Occipital lobe (tissue), 2 donors: Measurements from ENCODE around the gene GRP. TPM values are rescaled to one million over a fixed set of nuclear protein-coding genes. Genes with fewer than 3 reads are reported as not detected.

Experiments used
- DNase-seq: peaks from one replicate; lab custom pipeline; 2025; lab: John Stamatoyannopoulos, UW
- total RNA-seq: library from RNA; depleted of rRNA; stranded (reverse); fragments of >200 nt; gene quantifications from one replicate; pipeline ENCODE4 v1.2.3, GENCODE V29; 2014

Gene GRP
- total RNA-seq, 1 donor from 2014 or later, result 9.4 TPM

GRCh38 chr18:59267503-59268126, 47.7 kb downstream of the GRP start:
- no peak for DNase-seq

DNA sequence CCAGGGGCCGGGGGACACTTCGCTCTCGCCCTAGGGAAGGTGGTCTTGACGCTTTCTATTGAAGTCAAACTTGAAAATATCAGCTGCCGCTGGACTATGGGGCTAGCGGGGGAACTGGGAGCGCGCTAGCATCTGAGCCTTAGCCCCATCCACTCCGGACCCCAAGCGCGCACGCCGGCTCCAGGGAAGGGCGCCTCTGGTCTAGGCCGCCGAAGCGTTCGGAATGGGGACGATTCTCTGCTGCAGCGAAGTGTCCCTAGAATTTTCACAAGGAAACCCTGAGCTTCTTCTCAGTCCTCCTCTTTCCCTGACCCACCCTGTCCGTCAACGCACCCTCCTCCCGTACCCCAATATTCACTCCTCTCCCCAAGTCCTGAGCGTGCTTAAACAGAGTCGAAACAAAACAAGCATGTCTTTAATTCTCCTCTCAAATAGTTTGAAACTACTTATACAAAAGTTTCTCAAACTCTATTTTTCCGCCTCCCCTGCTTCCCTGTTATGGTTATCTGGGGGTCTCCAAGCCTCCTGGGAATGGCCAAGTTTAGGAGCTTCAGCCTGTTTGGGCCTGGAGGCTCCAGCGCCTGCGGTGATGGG, 48.3 kb downstream of the GRP start:
- DNase-seq, result no peak

GRCh38 chr18:59268721-59269562, 49.0 kb downstream of the GRP start:
- DNase-seq, result no peak

- no peak for DNase-seq
Observed at GRCh38 chr18:59269563-59270119, 49.7 kb downstream of the GRP start.

DNA sequence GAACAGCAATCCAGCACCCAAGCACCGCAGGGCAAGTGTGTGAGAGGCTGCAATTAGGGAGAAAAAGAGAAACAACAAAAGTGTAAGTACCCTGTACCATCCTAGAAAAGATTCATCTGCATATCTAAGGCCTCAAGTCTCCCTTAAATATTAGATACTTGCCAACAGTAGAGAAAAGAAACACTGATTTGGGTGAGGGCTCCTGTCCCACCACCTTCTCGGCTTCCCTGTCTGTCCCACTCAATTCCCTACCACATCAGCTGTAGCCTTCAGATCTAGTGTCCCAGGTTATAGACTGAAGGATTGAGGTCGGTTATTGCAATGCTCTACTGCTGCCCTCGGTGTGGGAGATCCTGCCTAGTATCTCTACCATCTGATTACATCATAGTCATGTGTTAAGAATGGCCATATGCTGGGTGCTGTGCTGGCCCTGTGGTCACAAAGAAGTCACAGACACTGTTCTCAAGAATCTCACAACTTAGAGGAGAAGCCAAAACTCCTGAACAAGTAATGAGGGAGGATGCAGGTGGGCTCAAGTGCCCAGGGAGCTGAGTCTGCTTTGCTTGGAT, 50.8 kb downstream of the GRP start:
- no peak for DNase-seq

DNA sequence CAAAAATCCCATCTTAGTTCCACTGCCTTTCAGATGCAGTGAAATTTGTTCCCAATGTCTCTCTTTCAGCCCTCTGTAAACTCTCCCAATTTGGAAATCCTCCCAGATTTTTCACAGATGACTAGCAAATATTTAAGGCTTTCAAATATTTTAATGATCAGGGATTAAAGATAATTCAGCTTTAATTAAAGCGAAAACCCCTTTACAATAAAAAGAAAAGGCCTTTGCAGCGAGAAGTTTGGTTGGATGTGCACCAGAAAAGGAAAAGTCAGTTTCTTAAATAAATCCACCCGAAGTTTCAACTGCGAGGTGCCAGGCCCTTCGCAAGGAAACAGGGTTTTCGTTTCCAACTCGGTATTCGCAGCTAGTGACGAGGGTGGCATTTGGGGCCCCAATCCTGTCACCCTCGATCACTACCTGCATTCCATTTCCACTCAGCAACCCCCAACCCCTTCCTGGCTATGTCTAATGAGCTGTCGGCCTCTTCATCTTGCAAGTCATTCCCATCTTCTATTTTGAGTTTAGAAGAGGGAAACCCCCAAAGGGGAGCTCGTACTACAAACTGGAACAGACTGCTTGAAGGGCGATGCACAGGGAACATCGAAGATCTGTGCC, 51.8 kb downstream of the GRP start:
- DNase-seq, result no peak

GRCh38 chr18:59272221-59272888, 52.4 kb downstream of the GRP start:
- no peak for DNase-seq

DNA sequence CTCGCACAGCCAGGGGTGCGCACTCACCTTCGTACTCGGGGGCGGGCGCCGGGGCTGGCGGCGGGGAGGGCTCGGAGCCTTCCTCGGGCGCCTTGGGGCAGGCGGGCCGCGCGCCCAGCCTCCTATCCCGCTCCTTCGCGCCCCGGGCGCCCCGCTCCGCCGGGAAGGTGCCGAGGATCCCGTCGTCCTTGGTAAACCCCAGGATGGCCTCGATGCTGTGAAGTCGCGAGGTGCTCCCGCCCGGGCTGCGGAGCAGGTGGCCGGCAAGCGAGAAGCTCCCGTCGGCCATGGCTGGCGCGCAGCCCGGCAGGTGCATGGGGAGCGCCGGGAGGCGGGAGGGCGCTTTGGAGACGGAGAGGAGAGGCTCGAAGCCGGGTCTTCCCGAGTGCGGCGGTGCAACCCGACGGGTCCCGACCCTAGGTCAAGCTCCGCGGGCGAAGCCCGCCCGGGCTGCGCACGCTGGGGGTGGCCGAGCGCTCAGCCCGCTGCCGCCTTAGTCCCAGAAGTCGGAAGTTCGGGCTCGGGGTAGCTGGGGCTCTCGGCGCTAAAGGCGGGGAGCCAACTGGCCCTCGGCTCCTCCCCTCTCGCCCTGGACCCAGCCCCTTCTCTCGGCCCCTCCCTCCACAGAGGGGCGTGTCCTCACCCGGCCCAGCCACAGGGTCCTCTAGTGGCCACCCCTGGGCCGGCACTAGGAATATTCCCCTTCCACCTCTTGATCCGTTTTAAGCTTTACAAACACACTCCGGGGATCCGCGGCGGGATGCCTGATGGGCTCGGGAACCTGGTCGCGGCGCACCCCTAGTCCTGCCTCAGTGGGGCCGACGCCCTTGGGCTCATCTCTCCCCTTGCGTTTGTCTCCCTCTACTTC, 53.2 kb downstream of the GRP start, which contains the start of gene RAX:
TSS of gene RAX (minus strand) at position 564 of the 868 bp plus-strand sequence. CDS start at position 316, 248 bp downstream.
- DNase-seq, result no peak

DNA sequence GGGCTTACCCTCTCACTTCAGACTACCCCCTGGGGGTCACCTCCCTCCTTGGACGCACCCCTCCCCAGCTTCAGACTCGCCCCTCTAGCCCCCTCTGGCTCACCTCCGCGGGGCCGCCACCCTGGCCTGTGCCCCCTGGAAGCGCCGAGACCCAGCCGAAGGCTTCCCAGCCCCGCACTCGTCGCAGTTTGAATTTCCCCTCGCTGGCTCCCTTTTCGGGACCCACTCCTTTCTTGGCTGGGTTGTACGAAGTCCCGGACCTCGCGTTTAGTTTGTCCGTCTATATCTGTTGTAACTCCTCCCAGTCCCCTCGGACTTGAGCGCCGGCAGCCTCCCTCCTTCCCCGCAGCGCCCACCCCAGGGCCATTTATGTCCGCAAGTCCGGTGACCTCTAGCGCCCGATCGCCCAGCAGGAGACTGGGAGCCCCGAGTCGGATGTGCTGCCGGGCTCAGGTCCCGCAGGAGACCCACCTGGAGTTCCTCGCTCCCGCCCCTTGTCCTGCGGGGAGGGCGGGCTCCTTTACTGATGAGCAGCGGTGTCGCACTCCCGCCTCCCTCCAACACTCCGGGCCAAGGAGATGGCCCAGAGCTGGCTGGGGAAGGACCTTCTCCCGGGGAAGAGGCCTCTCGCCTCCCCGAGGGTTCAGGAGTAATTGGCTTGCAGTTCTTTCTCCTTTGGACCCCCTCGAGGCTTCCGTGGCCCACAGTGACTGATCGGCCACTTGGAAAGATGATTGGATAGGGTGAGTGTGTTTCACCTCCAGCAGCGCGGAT, 54.0 kb downstream of the GRP start:
- no peak for DNase-seq

GRCh38 chr18:59274533-59274928, 54.6 kb downstream of the GRP start:
- no peak for DNase-seq

DNA sequence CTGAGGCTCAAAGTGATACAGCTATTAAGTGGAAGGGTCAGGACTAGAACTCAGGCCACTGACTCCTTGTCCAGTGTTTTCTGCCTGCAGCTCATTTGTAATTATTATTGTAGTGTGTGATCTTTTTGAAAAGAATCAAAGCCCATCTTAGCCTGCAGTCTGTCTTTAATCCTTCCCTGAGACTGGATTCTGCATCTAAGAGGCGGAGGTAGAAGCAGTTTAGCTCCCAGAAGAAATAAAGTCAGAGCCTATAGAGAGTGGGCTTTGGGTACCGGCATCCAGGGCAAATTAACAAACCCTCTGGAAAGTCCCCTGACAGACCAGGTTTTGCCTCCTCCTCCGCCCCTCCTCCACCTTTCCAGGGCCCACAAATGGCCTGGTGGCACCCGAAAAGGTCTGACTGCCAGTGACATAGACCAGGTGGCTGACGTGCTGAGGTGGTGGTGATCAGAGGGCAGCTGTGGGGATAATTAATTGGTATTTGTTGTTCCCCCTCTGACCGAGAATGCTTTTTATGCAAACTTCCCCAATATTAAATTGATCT, 55.5 kb downstream of the GRP start:
- no peak for DNase-seq

DNA sequence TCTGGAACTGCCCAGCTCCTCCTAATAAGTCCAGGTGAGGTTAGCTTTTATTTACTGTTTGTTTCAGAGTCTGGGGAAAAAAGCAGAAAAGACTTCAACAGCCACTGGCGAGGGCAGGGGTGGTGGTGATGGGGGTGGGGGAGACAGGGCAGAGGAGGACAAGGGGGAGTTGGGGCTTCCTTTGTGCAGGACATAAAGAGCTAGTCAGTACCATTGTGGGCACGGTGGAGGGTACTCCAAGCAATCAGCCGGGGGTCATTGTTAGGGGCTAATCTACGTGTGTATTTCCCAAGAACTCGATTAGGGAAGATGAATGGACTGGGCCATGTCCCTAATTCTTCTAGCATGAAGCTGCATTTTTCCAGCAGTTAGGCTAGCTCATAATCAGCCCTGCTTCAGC, 56.1 kb downstream of the GRP start:
- DNase-seq, result no peak

GRCh38 chr18:59278793-59279192, 58.8 kb downstream of the GRP start:
- DNase-seq, result no peak

- no peak for DNase-seq
Observed at GRCh38 chr18:59279193-59279592, 59.2 kb downstream of the GRP start.

- DNase-seq, result no peak
Observed at GRCh38 chr18:59279722-59280121, 59.8 kb downstream of the GRP start.
